ENCODE data around the gene LPP.

The LPP gene

DNA sequence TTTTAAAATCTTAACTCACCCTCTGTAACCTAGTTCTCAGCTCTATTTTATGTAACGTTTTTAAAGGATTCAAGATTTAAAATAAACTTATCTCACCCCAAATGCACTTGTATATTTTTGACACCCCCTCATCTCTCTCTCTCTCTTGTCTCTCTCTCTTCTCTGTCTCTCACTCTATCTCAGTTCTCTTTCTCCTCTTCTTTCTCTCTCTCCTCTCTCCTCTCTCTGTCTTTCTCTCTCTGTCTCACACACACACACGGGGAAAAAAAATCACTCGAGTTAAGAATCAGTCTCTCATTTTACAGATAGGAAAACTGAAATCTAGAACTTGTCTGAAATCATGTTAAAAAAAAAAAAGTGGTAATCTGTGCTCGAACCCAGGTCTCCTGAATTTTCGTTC, 108.5 kb downstream of the LPP start:
- Histone ChIP-seq H3K9me3 (ENCODE audit: low read depth, low read length) (no peaks in the 10 kb centered on the region), H3K36me3 (ENCODE audit: insufficient read depth, low read length) (no peaks in the 10 kb centered on the region), H3K9ac (ENCODE audit: insufficient read length) (no peak overlapping the region), H3K27ac (no peak overlapping the region), H3K4me3 (no peak overlapping the region)
- DNase-seq (ENCODE audit: low read depth, low spot score): no peak
- TF ChIP-seq FOXP2 (optimal IDR thresholded peaks at IDR 0.05; ENCODE audit: control extremely low read depth, extremely low read length, insufficient read depth): no peak
- TF ChIP-seq EZH2 (IDR thresholded peaks at IDR 0.05): no peak

- Histone ChIP-seq H3K27ac (no peak overlapping the region), H3K9ac (ENCODE audit: insufficient read length) (no peak overlapping the region), H3K36me3 (ENCODE audit: insufficient read depth, low read length) (no peaks in the 10 kb centered on the region), H3K4me3 (no peak overlapping the region), H3K9me3 (ENCODE audit: low read depth, low read length) (no peaks in the 10 kb centered on the region)
- DNase-seq (ENCODE audit: low read depth, low spot score): no peak
- TF ChIP-seq POLR2AphosphoS5 (IDR thresholded peaks at IDR 0.05; ENCODE audit: borderline replicate concordance, low read depth, low read length) (no peak), FOXP2 (optimal IDR thresholded peaks at IDR 0.05; ENCODE audit: control extremely low read depth, extremely low read length, insufficient read depth) (no peak), EZH2 (IDR thresholded peaks at IDR 0.05) (no peak)
Observed at GRCh38 chr3:188262913-188263683, 109.1 kb downstream of the LPP start.

DNA sequence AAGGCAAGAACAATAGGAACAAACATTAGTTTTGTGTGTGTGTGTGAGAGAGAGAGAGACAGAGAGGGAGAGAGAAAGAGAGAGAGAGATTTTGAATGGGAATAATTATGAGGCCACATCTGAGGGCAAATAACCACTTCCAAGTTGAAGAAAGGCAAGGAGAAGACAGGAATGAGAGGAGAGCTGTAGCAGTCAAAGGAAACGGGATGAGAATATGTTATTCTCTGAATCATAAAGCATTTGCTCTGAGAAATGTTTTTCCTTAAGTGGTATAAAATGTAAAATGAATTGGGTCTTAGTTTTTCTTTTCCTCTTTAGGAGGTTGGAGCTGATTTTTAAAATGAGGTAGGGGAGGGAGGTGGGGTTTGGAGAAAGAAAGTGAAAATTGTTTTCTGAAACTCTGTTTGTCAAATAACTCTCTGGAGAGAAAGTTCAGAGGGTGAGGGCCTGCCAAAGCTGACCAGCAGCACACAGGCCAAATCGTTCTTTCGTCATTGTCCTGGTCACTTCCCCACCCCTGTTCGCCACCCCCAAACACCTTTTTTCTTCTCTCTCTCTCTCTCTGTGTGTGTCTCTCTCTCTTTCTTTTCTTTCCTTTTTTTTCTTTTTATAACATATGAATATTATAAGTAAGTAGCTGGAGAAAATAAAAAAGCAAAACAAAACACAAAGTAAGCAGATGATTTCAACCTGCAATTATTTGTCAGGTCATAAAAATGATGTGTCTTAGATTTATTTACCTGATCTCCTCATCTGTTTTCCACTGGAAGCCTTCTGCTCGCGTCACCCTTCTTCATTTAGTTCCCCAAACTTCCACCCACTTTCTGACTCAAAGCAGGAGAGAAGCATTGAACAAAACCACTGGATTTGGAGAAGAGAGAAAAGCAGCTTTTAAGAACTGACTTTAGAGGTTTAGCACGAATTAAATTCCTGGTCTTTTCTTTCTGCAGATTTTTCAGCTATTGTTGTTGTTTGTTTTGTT, 110.6 kb downstream of the LPP start:
- Histone ChIP-seq H3K36me3 (ENCODE audit: insufficient read depth, low read length) (no peaks in the 10 kb centered on the region), H3K9ac (ENCODE audit: insufficient read length) (no peak overlapping the region), H3K4me3 (no peak overlapping the region), H3K9me3 (ENCODE audit: low read depth, low read length) (no peaks in the 10 kb centered on the region), H3K27ac (no peak overlapping the region)
- no peak for DNase-seq (ENCODE audit: low read depth, low spot score)
- TF ChIP-seq FOXP2 (optimal IDR thresholded peaks at IDR 0.05; ENCODE audit: control extremely low read depth, extremely low read length, insufficient read depth) (no peak), EZH2 (IDR thresholded peaks at IDR 0.05) (no peak), POLR2AphosphoS5 (IDR thresholded peaks at IDR 0.05; ENCODE audit: borderline replicate concordance, low read depth, low read length) (no peak)

GRCh38 chr3:188266562-188267274, 112.8 kb downstream of the LPP start:
- no peak for DNase-seq (ENCODE audit: low read depth, low spot score)
- Histone ChIP-seq H3K9ac (ENCODE audit: insufficient read length) (no peak overlapping the region), H3K27ac (no peak overlapping the region), H3K36me3 (ENCODE audit: insufficient read depth, low read length) (no peaks in the 10 kb centered on the region), H3K9me3 (ENCODE audit: low read depth, low read length) (no peaks in the 10 kb centered on the region), H3K4me3 (no peak overlapping the region)
- TF ChIP-seq EZH2 (IDR thresholded peaks at IDR 0.05): no peak
- TF ChIP-seq POLR2AphosphoS5 (IDR thresholded peaks at IDR 0.05; ENCODE audit: borderline replicate concordance, low read depth, low read length): no peak
- TF ChIP-seq FOXP2 (optimal IDR thresholded peaks at IDR 0.05; ENCODE audit: control extremely low read depth, extremely low read length, insufficient read depth): no peak

- Histone ChIP-seq H3K27ac (no peak overlapping the region), H3K9ac (ENCODE audit: insufficient read length) (no peak overlapping the region)
- no peak for DNase-seq (ENCODE audit: low read depth, low spot score)
Observed at GRCh38 chr3:188267790-188268335, 113.9 kb downstream of the LPP start.

GRCh38 chr3:188268336-188268735, 114.4 kb downstream of the LPP start:
- no peak for DNase-seq (ENCODE audit: low read depth, low spot score)
- Histone ChIP-seq H3K9me3 (ENCODE audit: low read depth, low read length) (no peaks in the 10 kb centered on the region), H3K9ac (ENCODE audit: insufficient read length) (no peak overlapping the region), H3K36me3 (ENCODE audit: insufficient read depth, low read length) (no peaks in the 10 kb centered on the region), H3K4me3 (no peak overlapping the region), H3K27ac (no peak overlapping the region)
- TF ChIP-seq FOXP2 (optimal IDR thresholded peaks at IDR 0.05; ENCODE audit: control extremely low read depth, extremely low read length, insufficient read depth) (no peak), EZH2 (IDR thresholded peaks at IDR 0.05) (no peak), POLR2AphosphoS5 (IDR thresholded peaks at IDR 0.05; ENCODE audit: borderline replicate concordance, low read depth, low read length) (no peak)

More at GRCh38 chr3:188267790-188268335, 113.9 kb downstream of the LPP start:
- no peak for TF ChIP-seq EZH2 (IDR thresholded peaks at IDR 0.05)
- no peak for TF ChIP-seq FOXP2 (optimal IDR thresholded peaks at IDR 0.05; ENCODE audit: control extremely low read depth, extremely low read length, insufficient read depth)
- no peak for TF ChIP-seq POLR2AphosphoS5 (IDR thresholded peaks at IDR 0.05; ENCODE audit: borderline replicate concordance, low read depth, low read length)
- H3K4me3 ChIP-seq: no peak overlapping the region
- H3K9me3 ChIP-seq (ENCODE audit: low read depth, low read length): no peaks in the 10 kb centered on the region
- no peaks in the 10 kb centered on the region for H3K36me3 ChIP-seq (ENCODE audit: insufficient read depth, low read length)

GRCh38 chr3:188269040-188269439, 115.1 kb downstream of the LPP start:
- Histone ChIP-seq H3K9ac (ENCODE audit: insufficient read length) (no peak overlapping the region), H3K4me3 (no peak overlapping the region), H3K27ac (no peak overlapping the region), H3K9me3 (ENCODE audit: low read depth, low read length) (no peaks in the 10 kb centered on the region), H3K36me3 (ENCODE audit: insufficient read depth, low read length) (no peaks in the 10 kb centered on the region)
- TF ChIP-seq FOXP2 (optimal IDR thresholded peaks at IDR 0.05; ENCODE audit: control extremely low read depth, extremely low read length, insufficient read depth) (no peak), POLR2AphosphoS5 (IDR thresholded peaks at IDR 0.05; ENCODE audit: borderline replicate concordance, low read depth, low read length) (no peak), EZH2 (IDR thresholded peaks at IDR 0.05) (no peak)
- DNase-seq (ENCODE audit: low read depth, low spot score): no peak

Measured in SK-N-MC (cell line).